Measurements from ENCODE around the gene FAM83E.
A peak's percentile ranks its signal among the peaks of the same experiment; 100 is the strongest.

FAM83E gene

DNA sequence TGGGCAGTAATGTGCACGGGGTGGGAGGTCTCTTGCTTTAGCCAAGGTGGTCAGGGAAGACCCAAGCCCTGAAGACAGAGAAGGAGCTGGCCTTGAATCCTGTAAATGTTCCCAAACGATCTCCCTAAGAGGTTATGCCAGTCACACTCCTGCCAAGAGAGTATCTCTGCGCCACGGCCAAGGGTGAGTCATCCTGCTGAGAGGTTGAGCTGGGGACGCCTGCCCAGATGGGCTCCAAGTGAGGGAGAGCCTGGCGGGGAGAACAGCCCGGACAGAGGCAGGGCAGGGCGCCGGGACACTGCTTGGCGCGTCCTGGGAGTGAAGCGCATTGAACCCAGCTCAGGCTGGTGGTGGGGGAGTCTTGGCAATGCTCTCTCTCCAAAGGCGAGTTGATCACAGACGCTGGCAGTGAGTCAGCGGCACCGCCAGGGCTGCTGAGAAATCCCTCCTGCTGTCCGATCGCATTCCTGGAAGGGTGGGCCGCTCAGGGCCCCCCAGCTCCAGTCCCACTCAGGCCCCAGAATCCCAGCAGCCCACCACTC lies 46.5 kb downstream of the FAM83E start:
- no peaks in the 10 kb centered on the region for H3K36me3 ChIP-seq (ENCODE audit: control insufficient read depth, insufficient read depth, low read length)
- H3K9ac ChIP-seq (ENCODE audit: low read length) = no peak overlapping the region
- H3K27ac ChIP-seq (ENCODE audit: low read depth, low read length) = peak overlapping the region; percentile 81
- peak overlapping the region; percentile 29 for H3K4me3 ChIP-seq (ENCODE audit: low read length)
- peaks cover 4% of the 10 kb centered on the region for H3K27me3 ChIP-seq (ENCODE audit: control insufficient read depth, insufficient read depth, low read length)
- peaks cover 6% of the 10 kb centered on the region for H3K4me1 ChIP-seq (ENCODE audit: control insufficient read depth, insufficient read depth, low read length)

DNA sequence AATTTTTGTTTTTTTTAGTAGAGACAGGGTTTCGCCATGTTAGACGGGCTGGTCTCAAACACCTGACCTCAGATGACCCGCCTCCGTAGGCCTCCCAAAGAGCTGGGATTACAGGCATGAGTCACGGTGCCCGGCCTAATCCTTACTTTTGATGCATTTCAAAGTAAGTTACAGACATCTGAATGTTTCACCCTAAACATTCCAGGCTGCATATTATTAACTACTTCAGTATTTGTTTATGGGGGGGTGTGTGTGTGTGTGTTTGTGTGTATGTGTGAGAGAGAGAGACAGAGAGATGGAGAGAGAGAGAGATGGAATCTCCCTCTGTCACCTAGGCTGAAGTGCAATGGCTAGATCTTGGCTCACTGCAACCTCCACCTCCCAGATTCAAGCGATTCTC lies 49.8 kb downstream of the FAM83E start:
- Histone ChIP-seq H3K27ac (ENCODE audit: low read depth, low read length) (no peak overlapping the region), H3K4me3 (ENCODE audit: low read length) (no peak overlapping the region), H3K9ac (ENCODE audit: low read length) (no peak overlapping the region), H3K4me1 (ENCODE audit: control insufficient read depth, insufficient read depth, low read length) (peaks cover 6% of the 10 kb centered on the region), H3K36me3 (ENCODE audit: control insufficient read depth, insufficient read depth, low read length) (no peaks in the 10 kb centered on the region), H3K27me3 (ENCODE audit: control insufficient read depth, insufficient read depth, low read length) (peaks cover 4% of the 10 kb centered on the region)

Data from rectal smooth muscle tissue (tissue), 1 donor.